ENCODE results near the gene CRYBB1. TPM values are rescaled to one million over a fixed set of nuclear protein-coding genes. Genes with fewer than 3 reads are reported as not detected.

CRYBB1 gene
- total and polyA plus RNA-seq, 2 experiments from 2014 or later, result 1.6 to 3.7 TPM

DNA sequence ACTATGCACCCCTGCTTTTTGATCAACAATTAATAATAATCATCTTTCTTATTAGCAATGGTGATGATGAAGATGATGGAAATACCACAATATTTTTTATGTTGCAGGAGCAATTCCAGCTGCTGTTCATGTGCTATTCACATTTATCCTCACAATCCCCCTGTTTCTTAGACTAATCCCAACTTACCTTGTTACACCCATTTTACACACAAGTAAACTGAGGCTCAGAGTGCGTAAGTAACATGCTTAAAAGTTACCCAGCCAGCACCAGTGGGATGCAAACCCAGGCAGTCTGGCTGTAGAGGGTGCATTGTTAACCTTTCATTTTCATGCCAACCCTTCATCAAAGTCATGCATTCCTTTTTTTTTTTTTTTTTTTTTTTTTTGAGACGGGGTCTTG lies 2.4 kb upstream of the CRYBB1 start:
- no peak overlapping the region for H3K27ac ChIP-seq (ENCODE audit: low read depth)
- H3K9me3 Mint-ChIP-seq, result no peaks in the 10 kb centered on the region; the same call in 2 of the 3 replicates
- no peak overlapping the region for H3K4me3 Mint-ChIP-seq
- H4K20me1 ChIP-seq (replicated peaks; ENCODE audit: insufficient read depth), result no peaks in the 10 kb centered on the region
- no peak overlapping the region for H3K4me2 ChIP-seq
- peaks cover 35% of the 10 kb centered on the region for H3K4me1 Mint-ChIP-seq
- H3K9me2 ChIP-seq (ENCODE audit: insufficient read depth), result no peaks in the 10 kb centered on the region
- peaks cover 31% of the 10 kb centered on the region for H3K4me1 ChIP-seq (ENCODE audit: insufficient read depth)
- H3K36me3 Mint-ChIP-seq (ENCODE audit: low read depth), result no peaks in the 10 kb centered on the region; the same call in 2 of the 3 replicates
- DNase-seq (ENCODE audit: low spot score) (no peak), ATAC-seq (no peak)
- H2AFZ ChIP-seq, result no peak overlapping the region
- H3K27me3 Mint-ChIP-seq (ENCODE audit: insufficient read depth, low read depth, poor library complexity), result peaks cover 28% of the 10 kb centered on the region
- H3K36me3 ChIP-seq (ENCODE audit: insufficient read depth), result no peaks in the 10 kb centered on the region
- H3K79me2 ChIP-seq (replicated peaks; ENCODE audit: insufficient read depth), result no peaks in the 10 kb centered on the region
- H3F3A ChIP-seq (replicated peaks; ENCODE audit: low read depth), result peaks cover 16% of the 10 kb centered on the region
- no peak overlapping the region for H3K4me3 ChIP-seq
- peaks cover 5% of the 10 kb centered on the region for H3K27me3 ChIP-seq (ENCODE audit: insufficient read depth)
- H3K27ac Mint-ChIP-seq, result no peak overlapping the region
- TF ChIP-seq EZH2phosphoT487 (IDR thresholded peaks at IDR 0.05; ENCODE audit: unreplicated experiment) (no peak), ETS1 (IDR thresholded peaks at IDR 0.05) (no peak), STAT1 (IDR thresholded peaks at IDR 0.05; ENCODE audit: unreplicated experiment) (no peak)
- TF ChIP-seq, protein P1, sequence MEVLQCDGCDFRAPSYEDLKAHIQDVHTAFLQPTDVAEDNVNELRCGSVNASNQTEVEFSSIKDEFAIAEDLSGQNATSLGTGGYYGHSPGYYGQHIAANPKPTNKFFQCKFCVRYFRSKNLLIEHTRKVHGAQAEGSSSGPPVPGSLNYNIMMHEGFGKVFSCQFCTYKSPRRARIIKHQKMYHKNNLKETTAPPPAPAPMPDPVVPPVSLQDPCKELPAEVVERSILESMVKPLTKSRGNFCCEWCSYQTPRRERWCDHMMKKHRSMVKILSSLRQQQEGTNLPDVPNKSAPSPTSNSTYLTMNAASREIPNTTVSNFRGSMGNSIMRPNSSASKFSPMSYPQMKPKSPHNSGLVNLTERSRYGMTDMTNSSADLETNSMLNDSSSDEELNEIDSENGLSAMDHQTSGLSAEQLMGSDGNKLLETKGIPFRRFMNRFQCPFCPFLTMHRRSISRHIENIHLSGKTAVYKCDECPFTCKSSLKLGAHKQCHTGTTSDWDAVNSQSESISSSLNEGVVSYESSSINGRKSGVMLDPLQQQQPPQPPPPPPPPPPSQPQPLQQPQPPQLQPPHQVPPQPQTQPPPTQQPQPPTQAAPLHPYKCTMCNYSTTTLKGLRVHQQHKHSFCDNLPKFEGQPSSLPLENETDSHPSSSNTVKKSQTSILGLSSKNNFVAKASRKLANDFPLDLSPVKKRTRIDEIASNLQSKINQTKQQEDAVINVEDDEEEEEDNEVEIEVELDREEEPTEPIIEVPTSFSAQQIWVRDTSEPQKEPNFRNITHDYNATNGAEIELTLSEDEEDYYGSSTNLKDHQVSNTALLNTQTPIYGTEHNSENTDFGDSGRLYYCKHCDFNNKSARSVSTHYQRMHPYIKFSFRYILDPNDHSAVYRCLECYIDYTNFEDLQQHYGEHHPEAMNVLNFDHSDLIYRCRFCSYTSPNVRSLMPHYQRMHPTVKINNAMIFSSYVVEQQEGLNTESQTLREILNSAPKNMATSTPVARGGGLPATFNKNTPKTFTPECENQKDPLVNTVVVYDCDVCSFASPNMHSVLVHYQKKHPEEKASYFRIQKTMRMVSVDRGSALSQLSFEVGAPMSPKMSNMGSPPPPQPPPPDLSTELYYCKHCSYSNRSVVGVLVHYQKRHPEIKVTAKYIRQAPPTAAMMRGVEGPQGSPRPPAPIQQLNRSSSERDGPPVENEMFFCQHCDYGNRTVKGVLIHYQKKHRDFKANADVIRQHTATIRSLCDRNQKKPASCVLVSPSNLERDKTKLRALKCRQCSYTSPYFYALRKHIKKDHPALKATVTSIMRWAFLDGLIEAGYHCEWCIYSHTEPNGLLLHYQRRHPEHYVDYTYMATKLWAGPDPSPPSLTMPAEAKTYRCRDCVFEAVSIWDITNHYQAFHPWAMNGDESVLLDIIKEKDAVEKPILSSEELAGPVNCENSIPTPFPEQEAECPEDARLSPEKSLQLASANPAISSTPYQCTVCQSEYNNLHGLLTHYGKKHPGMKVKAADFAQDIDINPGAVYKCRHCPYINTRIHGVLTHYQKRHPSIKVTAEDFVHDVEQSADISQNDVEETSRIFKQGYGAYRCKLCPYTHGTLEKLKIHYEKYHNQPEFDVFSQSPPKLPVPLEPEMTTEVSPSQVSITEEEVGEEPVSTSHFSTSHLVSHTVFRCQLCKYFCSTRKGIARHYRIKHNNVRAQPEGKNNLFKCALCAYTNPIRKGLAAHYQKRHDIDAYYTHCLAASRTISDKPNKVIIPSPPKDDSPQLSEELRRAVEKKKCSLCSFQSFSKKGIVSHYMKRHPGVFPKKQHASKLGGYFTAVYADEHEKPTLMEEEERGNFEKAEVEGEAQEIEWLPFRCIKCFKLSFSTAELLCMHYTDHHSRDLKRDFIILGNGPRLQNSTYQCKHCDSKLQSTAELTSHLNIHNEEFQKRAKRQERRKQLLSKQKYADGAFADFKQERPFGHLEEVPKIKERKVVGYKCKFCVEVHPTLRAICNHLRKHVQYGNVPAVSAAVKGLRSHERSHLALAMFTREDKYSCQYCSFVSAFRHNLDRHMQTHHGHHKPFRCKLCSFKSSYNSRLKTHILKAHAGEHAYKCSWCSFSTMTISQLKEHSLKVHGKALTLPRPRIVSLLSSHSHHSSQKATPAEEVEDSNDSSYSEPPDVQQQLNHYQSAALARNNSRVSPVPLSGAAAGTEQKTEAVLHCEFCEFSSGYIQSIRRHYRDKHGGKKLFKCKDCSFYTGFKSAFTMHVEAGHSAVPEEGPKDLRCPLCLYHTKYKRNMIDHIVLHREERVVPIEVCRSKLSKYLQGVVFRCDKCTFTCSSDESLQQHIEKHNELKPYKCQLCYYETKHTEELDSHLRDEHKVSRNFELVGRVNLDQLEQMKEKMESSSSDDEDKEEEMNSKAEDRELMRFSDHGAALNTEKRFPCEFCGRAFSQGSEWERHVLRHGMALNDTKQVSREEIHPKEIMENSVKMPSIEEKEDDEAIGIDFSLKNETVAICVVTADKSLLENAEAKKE (CRISPR knock-in tag; IDR thresholded peaks at IDR 0.05), result no peak
- TF ChIP-seq, protein P2, sequence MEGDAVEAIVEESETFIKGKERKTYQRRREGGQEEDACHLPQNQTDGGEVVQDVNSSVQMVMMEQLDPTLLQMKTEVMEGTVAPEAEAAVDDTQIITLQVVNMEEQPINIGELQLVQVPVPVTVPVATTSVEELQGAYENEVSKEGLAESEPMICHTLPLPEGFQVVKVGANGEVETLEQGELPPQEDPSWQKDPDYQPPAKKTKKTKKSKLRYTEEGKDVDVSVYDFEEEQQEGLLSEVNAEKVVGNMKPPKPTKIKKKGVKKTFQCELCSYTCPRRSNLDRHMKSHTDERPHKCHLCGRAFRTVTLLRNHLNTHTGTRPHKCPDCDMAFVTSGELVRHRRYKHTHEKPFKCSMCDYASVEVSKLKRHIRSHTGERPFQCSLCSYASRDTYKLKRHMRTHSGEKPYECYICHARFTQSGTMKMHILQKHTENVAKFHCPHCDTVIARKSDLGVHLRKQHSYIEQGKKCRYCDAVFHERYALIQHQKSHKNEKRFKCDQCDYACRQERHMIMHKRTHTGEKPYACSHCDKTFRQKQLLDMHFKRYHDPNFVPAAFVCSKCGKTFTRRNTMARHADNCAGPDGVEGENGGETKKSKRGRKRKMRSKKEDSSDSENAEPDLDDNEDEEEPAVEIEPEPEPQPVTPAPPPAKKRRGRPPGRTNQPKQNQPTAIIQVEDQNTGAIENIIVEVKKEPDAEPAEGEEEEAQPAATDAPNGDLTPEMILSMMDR (conservative IDR thresholded peaks at IDR 0.05; ENCODE audit: low read depth in 2 of 2), result no peak
